SK-N-MC (cell line): ENCODE results near the gene DCAF11.

Source experiments
- DNase-seq: peaks from one replicate; pipeline ENCODE4 v3.0.0-alpha.2; 2011; ENCODE audit warnings: low read depth, low spot score
- H3K27ac ChIP-seq: fragments of 200-600 bp; sonication (generic); 2 replicates; pipeline ENCODE4 v1.5.1; 2016; ENCODE audit warnings: mixed run types
- H3K36me3 ChIP-seq: fragments of 200-600 bp; sonication (generic); 2 replicates; pipeline ENCODE4 v1.6.1; 2017; ENCODE audit warnings: antibody characterized with exemption, low read length, mixed read lengths; ENCODE audit not compliant: insufficient read depth
- H3K4me3 ChIP-seq: fragments of 200-600 bp; sonication (generic); 2 replicates; pipeline ENCODE4 v1.5.1; 2016
- H3K9ac ChIP-seq: fragments of 200-600 bp; sonication (generic); 2 replicates; pipeline ENCODE4 v1.8.0; 2017; ENCODE audit warnings: mixed run types, mixed read lengths; ENCODE audit not compliant: insufficient read length
- H3K9me3 ChIP-seq: fragments of 200-600 bp; sonication (generic); 2 replicates; pipeline ENCODE4 v1.6.1; 2017; ENCODE audit warnings: low read depth, mild to moderate bottlenecking, antibody characterized with exemption, low read length, moderate library complexity, mixed read lengths
- EZH2 ChIP-seq: fragments of 200-600 bp; sonication (generic); IDR thresholded peaks from one replicate; pipeline ENCODE4 v1.6.1; 2017; ENCODE audit warnings: antibody characterized with exemption
- FOXP2 ChIP-seq: optimal IDR thresholded peaks from 2 replicates; pipeline ENCODE3; 2011; ENCODE audit warnings: mild to moderate bottlenecking, moderate library complexity; ENCODE audit not compliant: insufficient read depth; ENCODE audit errors: extremely low read length, control extremely low read depth
- POLR2AphosphoS5 ChIP-seq: IDR thresholded peaks from 2 replicates; pipeline ENCODE4 v1.6.1; 2012; ENCODE audit warnings: mild to moderate bottlenecking, low read depth, low read length, borderline replicate concordance

DCAF11 gene

DNA sequence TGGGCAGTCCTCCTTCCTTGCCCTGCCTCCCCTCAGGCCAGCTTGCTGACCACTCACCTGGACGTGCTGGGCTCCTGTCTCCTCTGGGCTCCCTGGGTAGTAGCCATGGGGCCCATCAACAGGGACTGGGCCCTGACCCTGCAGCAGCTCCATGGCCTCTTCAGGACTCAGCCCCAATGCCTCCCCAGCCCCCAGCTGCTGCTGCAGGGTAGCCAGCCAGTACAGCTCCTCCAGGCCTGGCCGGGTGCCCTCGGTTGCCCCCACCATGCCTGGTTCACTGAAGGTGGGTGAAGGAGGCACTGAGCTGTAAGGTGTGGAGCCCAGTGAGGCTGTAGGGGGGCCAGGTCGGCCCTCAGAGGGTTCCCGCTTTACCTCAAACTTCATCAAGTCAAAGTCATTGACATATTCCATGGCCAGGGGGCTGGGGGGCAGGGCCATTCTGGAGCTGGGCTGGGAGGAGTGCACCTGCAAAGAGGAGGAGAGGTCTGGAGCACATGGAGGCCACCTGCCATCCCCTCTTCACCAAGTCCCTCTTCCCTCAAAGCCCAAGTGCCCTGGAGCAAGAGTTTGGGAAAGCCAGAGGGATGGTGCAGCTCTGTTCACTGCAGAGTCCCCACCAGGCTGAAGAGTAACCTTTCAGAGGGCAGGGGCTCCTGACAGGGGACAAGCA lies 32.0 kb upstream of the DCAF11 start:
- TF ChIP-seq EZH2 (no peak), FOXP2 (no peak), POLR2AphosphoS5 (no peak)
- H3K9me3 ChIP-seq: no peaks in the 10 kb centered on the region

DNA sequence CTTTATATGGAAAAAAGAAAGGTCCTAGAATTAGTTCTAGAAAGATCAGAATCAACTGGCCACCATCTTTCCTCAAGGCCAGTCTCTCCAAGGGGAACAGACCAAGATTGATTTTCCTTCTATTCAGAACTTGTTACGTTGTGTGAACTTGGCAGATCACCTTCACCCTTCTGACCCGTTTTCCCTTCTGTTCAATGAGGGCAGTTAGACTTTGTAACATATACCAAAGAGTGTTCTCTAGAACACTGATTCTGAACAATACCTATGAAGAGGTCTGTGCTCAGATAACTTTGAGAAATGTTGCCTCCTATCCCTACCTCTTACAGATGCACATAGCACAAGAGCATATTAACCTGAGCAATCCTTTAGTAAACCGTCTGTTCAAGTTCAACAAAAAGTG lies 31.1 kb upstream of the DCAF11 start:
- Histone ChIP-seq H3K4me3 (no peak overlapping the region), H3K36me3 (no peaks in the 10 kb centered on the region), H3K9me3 (no peaks in the 10 kb centered on the region), H3K27ac (no peak overlapping the region), H3K9ac (no peak overlapping the region)
- DNase-seq: no peak
- TF ChIP-seq POLR2AphosphoS5 (no peak), EZH2 (no peak), FOXP2 (no peak)

More for the DNA sequence above, 32.0 kb upstream of the DCAF11 start:
- H3K27ac ChIP-seq: no peak overlapping the region
- H3K36me3 ChIP-seq: no peaks in the 10 kb centered on the region
- H3K4me3 ChIP-seq: no peak overlapping the region
- DNase-seq: no peak
- H3K9ac ChIP-seq: no peak overlapping the region

DNA sequence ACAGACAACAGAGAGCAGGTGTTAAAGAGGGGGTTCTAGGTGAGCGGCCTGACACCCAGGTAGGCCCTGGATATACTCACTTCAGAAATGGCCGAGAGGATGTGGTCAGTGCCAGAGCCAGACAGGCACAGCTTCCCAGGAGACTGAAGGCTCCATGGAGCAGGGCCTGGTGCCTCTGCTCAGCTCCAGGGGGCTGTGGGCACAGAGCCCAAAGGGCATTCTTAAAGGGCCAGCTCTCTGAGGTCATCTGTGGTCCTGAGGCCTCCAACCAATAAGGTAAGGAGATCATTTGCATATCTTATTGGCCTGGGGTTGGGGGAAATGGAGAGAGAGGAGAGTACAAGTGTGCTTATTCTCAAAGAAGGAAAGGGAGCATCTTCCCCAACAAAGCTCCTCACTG lies 30.1 kb upstream of the DCAF11 start:
- no peaks in the 10 kb centered on the region for H3K9me3 ChIP-seq
- no peak for DNase-seq
- H3K9ac ChIP-seq: no peak overlapping the region
- H3K4me3 ChIP-seq: no peak overlapping the region
- no peak overlapping the region for H3K27ac ChIP-seq
- H3K36me3 ChIP-seq: no peaks in the 10 kb centered on the region
- TF ChIP-seq FOXP2 (no peak), EZH2 (no peak), POLR2AphosphoS5 (no peak)

DNA sequence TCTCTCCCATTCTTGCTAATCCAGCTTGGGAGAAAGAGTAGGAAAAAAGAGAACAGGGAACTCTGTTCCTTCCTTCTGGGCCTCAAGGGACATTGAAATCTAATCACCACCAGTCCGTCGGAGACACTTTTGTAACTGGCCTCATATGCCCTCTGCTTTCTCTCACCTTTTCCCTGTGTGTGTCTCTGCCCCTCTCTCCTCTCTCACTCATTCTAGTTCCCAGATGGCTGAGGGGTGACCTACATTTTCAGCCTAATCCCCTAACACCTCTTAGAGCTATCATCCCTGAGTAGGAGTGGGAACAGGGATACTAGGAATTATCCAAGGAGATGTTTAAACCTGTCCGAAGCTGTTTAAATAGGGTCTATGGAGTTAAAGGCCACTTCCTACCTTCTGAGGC lies 29.4 kb upstream of the DCAF11 start:
- no peak overlapping the region for H3K4me3 ChIP-seq
- H3K9me3 ChIP-seq: no peaks in the 10 kb centered on the region
- H3K27ac ChIP-seq: no peak overlapping the region
- no peak overlapping the region for H3K9ac ChIP-seq
- DNase-seq: no peak
- no peaks in the 10 kb centered on the region for H3K36me3 ChIP-seq
- no peak for TF ChIP-seq EZH2
- no peak for TF ChIP-seq FOXP2
- TF ChIP-seq POLR2AphosphoS5: no peak

DNA sequence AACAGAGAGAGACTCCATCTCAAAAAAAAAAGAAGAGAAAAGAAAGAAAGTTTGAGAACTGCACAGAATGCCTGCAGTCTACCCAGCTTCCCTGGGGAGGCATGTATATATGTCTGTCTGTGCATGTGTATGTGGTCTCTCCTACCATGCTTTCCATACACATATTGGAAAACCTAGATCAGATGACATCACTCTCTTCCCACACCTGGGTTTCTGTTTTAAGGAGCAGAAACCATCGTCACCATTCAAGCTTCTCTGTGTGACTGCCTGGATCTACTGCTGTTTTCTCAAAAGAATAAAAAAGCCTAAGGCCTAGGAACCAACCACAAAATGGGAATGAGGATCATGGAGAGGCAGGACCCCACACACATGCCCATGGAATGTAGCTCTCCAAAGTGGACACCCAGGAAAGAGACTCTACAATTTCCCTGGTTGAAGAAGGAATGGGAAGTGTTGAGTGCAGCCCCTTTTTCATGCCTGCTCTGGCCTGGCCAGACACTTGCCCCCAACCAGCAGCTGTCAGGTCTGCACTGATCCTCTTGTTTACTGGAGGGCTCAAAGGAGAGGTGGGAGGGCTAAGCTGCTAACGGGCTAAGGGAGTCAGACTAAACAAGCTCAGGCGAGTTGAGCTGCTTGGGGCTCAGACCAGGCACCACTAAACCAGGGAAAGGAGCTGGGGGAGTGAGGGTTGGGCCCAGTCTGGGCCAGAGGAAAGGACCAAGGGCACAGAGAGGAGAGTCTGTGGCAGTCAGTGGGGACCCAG lies 28.2 kb upstream of the DCAF11 start:
- Histone ChIP-seq H3K4me3 (no peak overlapping the region), H3K9me3 (no peaks in the 10 kb centered on the region)
- DNase-seq: no peak

DNA sequence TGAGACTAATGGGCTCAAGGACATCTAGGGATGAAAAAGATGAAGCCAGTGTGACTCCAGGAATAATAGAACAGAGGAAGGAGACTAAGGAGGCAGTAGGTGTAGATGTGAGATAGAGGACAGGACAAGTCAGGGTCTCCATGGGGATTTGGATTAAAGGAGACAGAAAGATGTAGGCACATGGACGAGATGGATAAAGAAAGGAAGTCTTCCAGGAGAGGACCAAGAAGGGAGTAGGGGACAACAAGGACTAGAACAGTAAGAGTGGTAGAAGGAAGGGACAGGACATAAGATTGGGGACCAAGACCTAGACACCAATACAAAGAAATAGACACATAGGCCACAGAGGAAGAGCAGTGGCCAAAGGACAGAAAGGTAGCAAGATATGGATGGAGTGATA lies 27.6 kb upstream of the DCAF11 start:
- no peak overlapping the region for H3K27ac ChIP-seq
- no peak for DNase-seq

More for the DNA sequence above, 28.2 kb upstream of the DCAF11 start:
- Histone ChIP-seq H3K36me3 (no peaks in the 10 kb centered on the region), H3K9ac (no peak overlapping the region), H3K27ac (no peak overlapping the region)
- no peak for TF ChIP-seq POLR2AphosphoS5
- TF ChIP-seq FOXP2: no peak
- no peak for TF ChIP-seq EZH2

DNA sequence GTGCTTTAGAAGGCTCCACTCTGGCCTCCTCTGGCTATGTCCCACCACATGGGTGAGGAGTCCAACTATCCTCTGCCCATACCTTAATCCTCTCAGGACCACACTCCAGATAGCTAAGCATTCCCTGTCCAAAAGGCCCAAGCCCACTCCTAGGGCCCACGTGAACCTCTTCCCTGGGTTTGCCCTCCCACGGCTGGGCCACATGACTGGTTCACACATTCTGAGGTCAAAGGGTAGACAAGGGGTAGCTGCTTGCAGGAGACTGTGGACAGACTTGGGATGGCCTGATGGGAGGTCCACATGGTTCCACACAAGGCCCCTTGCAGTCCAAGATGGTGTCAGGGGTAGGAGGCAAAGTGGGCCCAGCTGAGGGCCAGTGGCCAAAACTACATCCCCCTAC lies 26.5 kb upstream of the DCAF11 start:
- Histone ChIP-seq H3K9ac (no peak overlapping the region), H3K36me3 (no peaks in the 10 kb centered on the region), H3K27ac (no peak overlapping the region), H3K9me3 (no peaks in the 10 kb centered on the region), H3K4me3 (no peak overlapping the region)
- TF ChIP-seq FOXP2 (no peak), POLR2AphosphoS5 (no peak), EZH2 (no peak)
- no peak for DNase-seq

More for the DNA sequence above, 27.6 kb upstream of the DCAF11 start:
- H3K9ac ChIP-seq: no peak overlapping the region
- TF ChIP-seq EZH2: no peak
- TF ChIP-seq FOXP2: no peak
- TF ChIP-seq POLR2AphosphoS5: no peak
- H3K36me3 ChIP-seq: no peaks in the 10 kb centered on the region
- H3K4me3 ChIP-seq: no peak overlapping the region
- no peaks in the 10 kb centered on the region for H3K9me3 ChIP-seq

DNA sequence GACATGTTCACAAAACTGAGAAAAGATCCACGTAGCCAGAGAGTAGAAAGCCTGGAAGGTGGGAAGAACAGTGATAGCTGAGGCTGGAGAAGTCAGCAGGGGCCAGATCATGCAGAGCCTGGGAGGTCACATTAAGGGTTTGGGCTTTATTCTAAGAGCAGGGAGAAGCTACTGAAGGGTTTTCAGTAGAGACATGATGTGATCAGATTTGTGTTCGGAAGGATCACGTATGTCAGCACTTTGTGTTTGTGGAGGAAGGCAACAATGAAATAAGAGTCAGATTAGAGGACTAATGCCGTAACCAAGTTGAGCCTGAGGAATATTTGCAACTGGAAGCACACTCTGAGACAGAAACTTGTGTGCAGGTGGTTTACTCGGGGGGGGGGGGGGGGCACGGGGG lies 24.7 kb upstream of the DCAF11 start:
- TF ChIP-seq POLR2AphosphoS5 (no peak), EZH2 (no peak), FOXP2 (no peak)
- DNase-seq: no peak
- no peaks in the 10 kb centered on the region for H3K36me3 ChIP-seq
- no peak overlapping the region for H3K4me3 ChIP-seq
- no peak overlapping the region for H3K27ac ChIP-seq
- H3K9me3 ChIP-seq: no peaks in the 10 kb centered on the region
- H3K9ac ChIP-seq: no peak overlapping the region
